Mesenchymal stem cell (in vitro differentiated cells and primary cell): ENCODE results near the gene ARHGEF3.
"Not testable (repeated sequence)": the region's sequence is repeated elsewhere in the genome, so short reads cannot be mapped to it uniquely, and the experiment has no call there.

Source experiments
- DNase-seq: peaks from one replicate; pipeline ENCODE4 v3.0.0-alpha.2; 2013
- H2AFZ ChIP-seq: one replicate; pipeline ENCODE4 v1.6.1; 2013; ENCODE audit warnings: low read depth, mild to moderate bottlenecking, control low read depth, inconsistent platforms, low read length, moderate library complexity
- H2AK5ac ChIP-seq: 2 replicates; pipeline ENCODE4 v1.6.1; 2013; ENCODE audit warnings: low read length, moderate library complexity, mild to moderate bottlenecking, inconsistent platforms; ENCODE audit not compliant: severe bottlenecking
- H2BK120ac ChIP-seq: one replicate; pipeline ENCODE4 v1.6.1; 2013; ENCODE audit warnings: low read depth, mild to moderate bottlenecking, inconsistent platforms, low read length, moderate library complexity
- H2BK12ac ChIP-seq, 2 experiments: one replicate each; pipeline ENCODE4 v1.6.1; 2013; ENCODE audit warnings: inconsistent platforms in 2 of 2, low read length in 2 of 2, mild to moderate bottlenecking in 2 of 2, moderate library complexity in 2 of 2, control low read depth in 1 of 2
- H2BK15ac ChIP-seq: one replicate; pipeline ENCODE4 v1.6.1; 2013; ENCODE audit warnings: mild to moderate bottlenecking, low read depth, inconsistent platforms; ENCODE audit not compliant: poor library complexity, severe bottlenecking
- H2BK5ac ChIP-seq: 2 replicates; pipeline ENCODE4 v1.6.1; 2013; ENCODE audit warnings: low read depth, mild to moderate bottlenecking, low read length, control low read depth, inconsistent platforms; ENCODE audit not compliant: poor library complexity, severe bottlenecking
- H3K14ac ChIP-seq, 2 experiments: one replicate each; pipeline ENCODE4 v1.6.1; 2013; ENCODE audit warnings: inconsistent platforms in 2 of 2, low read length in 2 of 2, control low read depth in 1 of 2, mild to moderate bottlenecking in 1 of 2, moderate library complexity in 1 of 2
- H3K18ac ChIP-seq, 2 experiments: one replicate each; pipeline ENCODE4 v1.6.1; 2013; ENCODE audit warnings: inconsistent platforms in 2 of 2, low read length in 2 of 2, control low read depth in 1 of 2, low read depth in 1 of 2, mild to moderate bottlenecking in 1 of 2
- H3K23ac ChIP-seq, 2 experiments: one replicate each; pipeline ENCODE4 v1.6.1; 2013; ENCODE audit warnings: inconsistent platforms in 2 of 2, low read length in 2 of 2, mild to moderate bottlenecking in 2 of 2, moderate library complexity in 2 of 2, control low read depth in 1 of 2
- H3K27ac ChIP-seq: 2 replicates; pipeline ENCODE4 v1.5.1; 2013; ENCODE audit warnings: mild to moderate bottlenecking, moderate library complexity, low read length, control low read depth, inconsistent platforms; ENCODE audit not compliant: poor library complexity, severe bottlenecking
- H3K27me3 ChIP-seq, 2 experiments: 2 replicates each; pipeline versions ENCODE4 v1.6.1 to v1.7.0; 2013; ENCODE audit warnings: low read length in 2 of 2, mild to moderate bottlenecking in 2 of 2, moderate library complexity in 2 of 2, control low read depth in 1 of 2, inconsistent platforms in 1 of 2; ENCODE audit not compliant: control insufficient read depth in 1 of 2, insufficient read depth in 1 of 2
- H3K36me3 ChIP-seq, 2 experiments: 2 replicates each; pipeline versions ENCODE4 v1.6.1 to v1.7.0; 2013; ENCODE audit warnings: low read length in 2 of 2, control low read depth in 1 of 2, inconsistent platforms in 1 of 2, low read depth in 1 of 2, mild to moderate bottlenecking in 1 of 2; ENCODE audit not compliant: insufficient read depth in 2 of 2, control insufficient read depth in 1 of 2
- H3K4ac ChIP-seq, 2 experiments: one replicate each; pipeline ENCODE4 v1.6.1; 2013; ENCODE audit warnings: inconsistent platforms in 2 of 2, low read length in 2 of 2, mild to moderate bottlenecking in 2 of 2, moderate library complexity in 2 of 2, control low read depth in 1 of 2, low read depth in 1 of 2
- H3K4me1 ChIP-seq: 2 replicates; pipeline ENCODE4 v1.6.1; 2013; ENCODE audit warnings: low read depth, low read length, control low read depth; ENCODE audit not compliant: control insufficient read depth, insufficient read depth
- H3K4me2 ChIP-seq: 2 replicates; pipeline ENCODE4 v1.6.1; 2013; ENCODE audit warnings: low read length, mild to moderate bottlenecking, inconsistent platforms; ENCODE audit not compliant: poor library complexity, severe bottlenecking
- H3K4me3 ChIP-seq, 2 experiments: 2 replicates each; pipeline versions ENCODE4 v1.5.1 to v1.7.0; 2013; ENCODE audit warnings: low read length in 2 of 2, mild to moderate bottlenecking in 2 of 2, control low read depth in 1 of 2, low read depth in 1 of 2; ENCODE audit not compliant: insufficient read depth in 1 of 2
- H3K79me1 ChIP-seq: replicated peaks from 2 replicates; pipeline ENCODE4 v1.6.1; 2013; ENCODE audit warnings: mild to moderate bottlenecking, control low read depth, low read length, inconsistent platforms; ENCODE audit not compliant: poor library complexity, severe bottlenecking
- H3K9ac ChIP-seq: 2 replicates; pipeline ENCODE4 v1.7.0; 2013; ENCODE audit warnings: mild to moderate bottlenecking, low read length, moderate library complexity
- H3K9me3 ChIP-seq: 2 replicates; pipeline ENCODE4 v1.7.0; 2013; ENCODE audit warnings: mild to moderate bottlenecking, low read length; ENCODE audit not compliant: control insufficient read depth
- H4K8ac ChIP-seq: one replicate; pipeline ENCODE4 v1.6.1; 2013; ENCODE audit warnings: inconsistent platforms, mild to moderate bottlenecking, low read length, moderate library complexity
- H4K91ac ChIP-seq: one replicate; pipeline ENCODE4 v1.6.1; 2013; ENCODE audit warnings: mild to moderate bottlenecking, low read length, inconsistent platforms
- WGBS: methylation state at CpG from one replicate; pipeline ENCODE4 v1.1.7; 2013; ENCODE audit warnings: mixed read lengths; 5-methylcytosine and 5-hydroxymethylcytosine counted together

Gene ARHGEF3

GRCh38 chr3:56692520-56693433 lies 109.0 kb downstream of the ARHGEF3 start:
- H3K14ac ChIP-seq, H2BK12ac ChIP-seq, H3K4me3 ChIP-seq, H3K9ac ChIP-seq, H2AFZ ChIP-seq, H3K9me3 ChIP-seq, H3K27ac ChIP-seq, H4K91ac ChIP-seq, H3K79me1 ChIP-seq, H3K4me1 ChIP-seq, H3K36me3 ChIP-seq, H4K8ac ChIP-seq, H3K18ac ChIP-seq, H3K4ac ChIP-seq, H2BK120ac ChIP-seq, H2AK5ac ChIP-seq, H2BK15ac ChIP-seq, H2BK5ac ChIP-seq, H3K23ac ChIP-seq, H3K4me2 ChIP-seq, H3K27me3 ChIP-seq: not testable (repeated sequence)
- 89% methylated on average over 15 of the region's 15 CpGs for WGBS
- peak; percentile 20 for DNase-seq

DNA sequence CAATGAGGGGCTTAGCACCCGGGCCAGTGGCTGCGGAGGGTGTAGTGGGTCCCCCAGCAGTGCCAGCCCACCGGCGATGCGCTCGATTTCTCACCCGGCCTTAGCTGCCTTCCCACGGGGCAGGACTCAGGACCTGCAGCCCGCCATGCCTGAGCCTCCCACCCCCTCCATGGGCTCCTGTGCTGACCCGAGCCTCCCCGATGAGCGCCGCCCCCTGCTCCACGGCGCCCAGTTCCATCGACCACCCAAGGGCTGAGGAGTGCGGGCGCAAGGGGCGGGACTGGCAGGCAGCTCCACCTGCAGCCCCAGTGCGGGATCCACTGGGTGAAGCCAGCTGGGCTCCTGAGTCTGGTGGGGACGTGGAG lies 109.8 kb downstream of the ARHGEF3 start:
- H2BK15ac ChIP-seq, DNase-seq, H2AFZ ChIP-seq, H3K18ac ChIP-seq, H3K79me1 ChIP-seq, H3K23ac ChIP-seq, H3K27ac ChIP-seq, H2BK5ac ChIP-seq, H2AK5ac ChIP-seq, H3K9me3 ChIP-seq, H3K36me3 ChIP-seq, H2BK120ac ChIP-seq, H3K14ac ChIP-seq, H2BK12ac ChIP-seq, H3K27me3 ChIP-seq, H4K91ac ChIP-seq, H3K4me2 ChIP-seq, H3K4me3 ChIP-seq, H3K4ac ChIP-seq, H4K8ac ChIP-seq, H3K4me1 ChIP-seq, H3K9ac ChIP-seq: not testable (repeated sequence)
- whole genome bisulfite sequencing, result over 99% methylated on average over 9 of the region's 21 CpGs

DNA sequence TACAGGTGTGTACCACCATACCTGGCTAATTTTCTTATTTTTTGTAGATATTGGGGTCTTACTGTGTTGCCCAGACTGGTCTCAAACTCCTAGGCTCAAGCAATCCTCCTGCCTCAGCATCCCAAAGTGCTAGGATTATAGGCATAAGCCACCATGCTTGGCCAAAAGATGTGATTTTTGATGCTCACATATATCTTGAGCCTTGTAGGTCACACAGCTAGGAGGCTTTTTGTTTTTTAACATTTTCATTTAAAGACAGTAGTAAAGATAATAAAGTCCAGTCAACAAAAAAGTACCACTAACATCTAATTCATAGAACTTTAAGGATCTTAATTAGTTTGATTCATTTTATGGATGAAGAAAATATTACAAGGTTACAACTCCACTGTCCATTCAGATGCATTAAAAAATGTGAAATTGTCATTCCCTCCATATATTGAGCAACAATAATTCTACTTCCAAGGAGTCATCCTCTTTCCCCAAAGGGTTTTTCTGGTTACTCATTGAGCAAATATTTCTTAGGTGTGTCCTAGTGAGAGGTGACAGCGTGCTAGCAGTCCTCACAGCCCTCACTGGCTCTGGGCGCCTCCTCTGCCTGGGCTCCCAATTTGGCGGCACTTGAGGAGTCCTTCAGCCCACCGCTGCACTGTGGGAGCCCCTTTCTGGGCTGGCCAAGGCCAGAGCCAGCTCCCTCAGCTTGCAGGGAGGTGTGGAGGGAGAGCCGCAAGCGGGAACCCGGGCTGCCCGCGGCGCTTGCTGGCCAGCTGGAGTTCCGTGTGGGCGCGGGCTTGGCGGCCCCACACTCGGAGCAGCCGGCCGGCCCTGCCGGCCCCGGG lies 110.4 kb downstream of the ARHGEF3 start:
- Histone ChIP-seq H3K9ac (no peak overlapping the region), H3K4me3 (no peak overlapping the region), H2BK12ac (no peak overlapping the region), H4K91ac (no peak overlapping the region), H3K79me1 (no peaks in the 10 kb centered on the region), H3K36me3 (no peaks in the 10 kb centered on the region), H3K27me3 (no peaks in the 10 kb centered on the region), H3K18ac (no peak overlapping the region), H2BK120ac (no peak overlapping the region), H2AK5ac (no peak overlapping the region), H3K4me2 (no peak overlapping the region), H3K14ac (no peak overlapping the region), H2BK5ac (no peak overlapping the region), H2AFZ (no peak overlapping the region), H3K23ac (no peak overlapping the region), H2BK15ac (no peak overlapping the region), H4K8ac (no peak overlapping the region), H3K27ac (no peak overlapping the region), H3K4me1 (no peaks in the 10 kb centered on the region), H3K4ac (no peak overlapping the region), H3K9me3 (no peaks in the 10 kb centered on the region)
- DNase-seq, result no peak
- WGBS, result 98% methylated on average over 17 of the region's 19 CpGs

- Histone ChIP-seq H3K27ac (no peak overlapping the region), H3K4me3 (no peak overlapping the region), H4K8ac (no peak overlapping the region), H2BK5ac (no peak overlapping the region), H3K36me3 (no peaks in the 10 kb centered on the region), H4K91ac (no peak overlapping the region), H2BK12ac (no peak overlapping the region), H2AK5ac (no peak overlapping the region), H3K27me3 (no peaks in the 10 kb centered on the region), H3K9me3 (no peaks in the 10 kb centered on the region), H3K23ac (no peak overlapping the region), H3K4me1 (no peaks in the 10 kb centered on the region), H2BK120ac (no peak overlapping the region), H3K9ac (no peak overlapping the region), H3K14ac (no peak overlapping the region), H3K79me1 (no peaks in the 10 kb centered on the region), H3K18ac (no peak overlapping the region), H2AFZ (no peak overlapping the region), H3K4me2 (no peak overlapping the region), H3K4ac (no peak overlapping the region), H2BK15ac (no peak overlapping the region)
- DNase-seq, result no peak
- WGBS, result 87% methylated on average over 1 of the region's 1 CpG
Observed at GRCh38 chr3:56689303-56689702, 112.4 kb downstream of the ARHGEF3 start.
